H1 (cell line): Measurements from ENCODE around the gene ACVR2B. TPM values are rescaled to one million over a fixed set of nuclear protein-coding genes. Genes with fewer than 3 reads are reported as not detected.

Source experiments
- CTCF ChIA-PET: fragments of 300-600 bp; sonication (Branson Sonifier 250); formaldehyde crosslinking; loops from one replicate; lab custom pipeline; 2021; ENCODE audit not compliant: partially characterized antibody; lab: Charles Lee
- POLR2A ChIA-PET: fragments of 300-600 bp; sonication (Branson Sonifier 250); formaldehyde crosslinking; loops from one replicate; lab custom pipeline; 2021; ENCODE audit warnings: inconsistent platforms; ENCODE audit not compliant: partially characterized antibody; lab: Charles Lee
- DNase-seq, 2 experiments: peaks; one replicate each; pipeline versions ENCODE4 v3.0.0 to v3.0.0-alpha.2; 2010 to 2022; ENCODE audit warnings: low spot score in 2 of 2, low read depth in 1 of 2, mixed read lengths in 1 of 2
- FAIRE-seq: peaks from 2 replicates; lab custom pipeline; 2011; peaks lifted over from hg19 to GRCh38; lab: Jason Lieb, UNC
- H2AFZ ChIP-seq: 2 replicates; pipeline ENCODE4 v1.8.1; 2012; ENCODE audit warnings: low read length, inconsistent platforms
- H2AK5ac ChIP-seq: 2 replicates; pipeline ENCODE4 v1.6.1; 2013; ENCODE audit warnings: low read depth, low read length
- H2BK120ac ChIP-seq: replicated peaks from 2 replicates; pipeline ENCODE3; 2013; ENCODE audit warnings: low read depth, low read length, inconsistent platforms
- H2BK12ac ChIP-seq: 2 replicates; pipeline ENCODE4 v1.6.1; 2013; ENCODE audit warnings: low read depth, low read length
- H2BK15ac ChIP-seq: 2 replicates; pipeline ENCODE4 v1.6.1; 2013; ENCODE audit warnings: low read length
- H2BK20ac ChIP-seq: 2 replicates; pipeline ENCODE4 v1.6.1; 2013; ENCODE audit warnings: low read length
- H2BK5ac ChIP-seq: 2 replicates; pipeline ENCODE4 v1.6.1; 2013; ENCODE audit warnings: low read depth, low read length
- H3K14ac ChIP-seq: 2 replicates; pipeline ENCODE4 v1.6.1; 2013; ENCODE audit warnings: inconsistent platforms; ENCODE audit not compliant: insufficient read length
- H3K18ac ChIP-seq: 2 replicates; pipeline ENCODE4 v1.6.1; 2013; ENCODE audit warnings: low read length; ENCODE audit errors: extremely low read depth
- H3K23ac ChIP-seq: 2 replicates; pipeline ENCODE4 v1.6.1; 2013; ENCODE audit warnings: inconsistent platforms; ENCODE audit not compliant: insufficient read length
- H3K23me2 ChIP-seq: 2 replicates; pipeline ENCODE4 v1.6.1; 2013; ENCODE audit warnings: low read depth, low read length
- H3K27ac ChIP-seq: 2 replicates; pipeline ENCODE4 v1.6.1; 2011; ENCODE audit warnings: low read depth, low read length, inconsistent platforms
- H3K27me3 ChIP-seq, 4 experiments: replicated peaks in 1 of 4; 1 replicate in 1 of 4; 2 replicates in 3 of 4; pipeline versions ENCODE4 v1.6.1 to v1.8.1; 2011 to 2013; ENCODE audit warnings: low read length in 3 of 4, mild to moderate bottlenecking in 3 of 4, inconsistent platforms in 2 of 4, mixed read lengths in 2 of 4, moderate library complexity in 1 of 4; ENCODE audit not compliant: control insufficient read depth in 3 of 4, insufficient read depth in 3 of 4; ENCODE audit errors: extremely low read depth in 1 of 4
- H3K36me3 ChIP-seq, 4 experiments: 2 replicates each; pipeline versions ENCODE4 v1.6.1 to v1.8.1; 2011 to 2013; ENCODE audit warnings: mild to moderate bottlenecking in 4 of 4, low read length in 3 of 4, moderate library complexity in 2 of 4, control low read depth in 1 of 4, inconsistent platforms in 1 of 4; ENCODE audit not compliant: insufficient read depth in 4 of 4, control insufficient read depth in 2 of 4
- H3K4ac ChIP-seq: replicated peaks from 2 replicates; pipeline ENCODE3; 2013; ENCODE audit warnings: low read length, low read depth, mixed read lengths, inconsistent platforms; ENCODE audit not compliant: insufficient read length
- H3K4me1 ChIP-seq, 4 experiments: replicated peaks in 1 of 4; 1 replicate in 1 of 4; 2 replicates in 3 of 4; pipeline versions ENCODE4 v1.6.1 to v1.8.1; 2011 to 2013; ENCODE audit warnings: low read length in 3 of 4, inconsistent platforms in 2 of 4, mixed read lengths in 1 of 4; ENCODE audit not compliant: insufficient read depth in 4 of 4, control insufficient read depth in 3 of 4
- H3K4me2 ChIP-seq, 2 experiments: 2 replicates each; pipeline versions ENCODE4 v1.6.1 to v1.8.1; 2011 to 2013; ENCODE audit warnings: low read depth in 2 of 2, low read length in 2 of 2, control low read depth in 1 of 2, inconsistent platforms in 1 of 2, mild to moderate bottlenecking in 1 of 2; ENCODE audit not compliant: insufficient read depth in 1 of 2
- H3K4me3 ChIP-seq, 4 experiments: fragments of 200-600, 300-600 bp in 1 of 4; sonication (generic), shearing (Covaris generic), sonication (Bioruptor Twin) in 1 of 4; 2 replicates each; pipeline versions ENCODE4 v1.5.1 to v1.8.1; 2011 to 2016; ENCODE audit warnings: low read length in 4 of 4, low read depth in 3 of 4, control low read depth in 2 of 4, inconsistent platforms in 2 of 4, mild to moderate bottlenecking in 2 of 4, mixed read lengths in 1 of 4, moderate library complexity in 1 of 4; ENCODE audit not compliant: insufficient read depth in 2 of 4; ENCODE audit errors: extremely low read depth in 1 of 4
- H3K56ac ChIP-seq: replicated peaks from 2 replicates; pipeline ENCODE3; 2013; ENCODE audit warnings: low read depth, mild to moderate bottlenecking, mixed read lengths, low read length, inconsistent platforms; ENCODE audit not compliant: insufficient read length
- H3K79me1 ChIP-seq: 2 replicates; pipeline ENCODE4 v1.6.1; 2013; ENCODE audit warnings: low read depth, low read length, control low read depth
- H3K79me2 ChIP-seq, 2 experiments: 2 replicates each; pipeline versions ENCODE4 v1.6.1 to v1.8.1; 2012 to 2013; ENCODE audit warnings: low read length in 2 of 2, mild to moderate bottlenecking in 2 of 2, inconsistent platforms in 1 of 2; ENCODE audit not compliant: insufficient read depth in 2 of 2, control insufficient read depth in 1 of 2
- H3K9ac ChIP-seq, 4 experiments: replicated peaks in 1 of 4; 1 replicate in 1 of 4; 2 replicates in 3 of 4; pipeline versions ENCODE4 v1.6.1 to v1.8.1; 2011 to 2013; ENCODE audit warnings: low read depth in 3 of 4, low read length in 3 of 4, control low read depth in 2 of 4, mild to moderate bottlenecking in 2 of 4, moderate library complexity in 2 of 4, inconsistent platforms in 1 of 4; ENCODE audit errors: extremely low read depth in 1 of 4
- H3K9me3 ChIP-seq, 2 experiments: 2 replicates each; pipeline versions ENCODE4 v1.6.1 to v1.8.1; 2012 to 2013; ENCODE audit warnings: mild to moderate bottlenecking in 2 of 2, moderate library complexity in 2 of 2, control low read depth in 1 of 2, inconsistent platforms in 1 of 2, low read depth in 1 of 2, low read length in 1 of 2, mixed read lengths in 1 of 2; ENCODE audit not compliant: insufficient read depth in 2 of 2
- H4K20me1 ChIP-seq, 2 experiments: replicated peaks in 1 of 2; 2 replicates each; pipeline versions ENCODE3 to v1.8.1; 2011 to 2013; ENCODE audit warnings: inconsistent platforms in 2 of 2, low read length in 2 of 2, mild to moderate bottlenecking in 1 of 2; ENCODE audit not compliant: insufficient read depth in 2 of 2, control insufficient read depth in 1 of 2
- H4K5ac ChIP-seq: 2 replicates; pipeline ENCODE4 v1.6.1; 2013; ENCODE audit warnings: low read length, low read depth, mixed read lengths, inconsistent platforms; ENCODE audit not compliant: insufficient read length
- H4K8ac ChIP-seq: 2 replicates; pipeline ENCODE4 v1.8.0; 2013; ENCODE audit warnings: mild to moderate bottlenecking, moderate library complexity, low read length, inconsistent platforms; ENCODE audit not compliant: insufficient read depth; ENCODE audit errors: extremely low read depth
- H4K91ac ChIP-seq: replicated peaks from 2 replicates; pipeline ENCODE3; 2013; ENCODE audit warnings: low read length, mixed read lengths, inconsistent platforms; ENCODE audit not compliant: insufficient read length
- BACH1 ChIP-seq: IDR thresholded peaks from 2 replicates; pipeline ENCODE4 v1.6.1; 2012; ENCODE audit warnings: low read length, improper control_type of control experiment
- CBX8 ChIP-seq: fragments of 300-800, 300-1000 bp; sonication (generic); IDR thresholded peaks from 2 replicates; pipeline ENCODE4 v1.7.1; 2016; ENCODE audit warnings: low read depth, low read length, borderline replicate concordance
- HDAC2 ChIP-seq, 2 experiments: fragments of 300-600 bp in 1 of 2; sonication (generic) in 1 of 2; IDR thresholded peaks; 2 replicates each; pipeline ENCODE4 v1.6.1; 2011 to 2012; ENCODE audit warnings: low read depth in 2 of 2, low read length in 2 of 2, mild to moderate bottlenecking in 2 of 2, moderate library complexity in 2 of 2, borderline replicate concordance in 1 of 2, inconsistent platforms in 1 of 2
- KDM4A ChIP-seq: IDR thresholded peaks from one replicate; pipeline ENCODE4 v1.7.1; 2012; ENCODE audit warnings: low read depth, mild to moderate bottlenecking, moderate library complexity, low read length, inconsistent platforms; ENCODE audit not compliant: severe bottlenecking
- KDM5A ChIP-seq: fragments of 200-600 bp; IDR thresholded peaks from 2 replicates; pipeline ENCODE4 v1.7.1; 2012; ENCODE audit warnings: mild to moderate bottlenecking, low read length, inconsistent platforms, mixed read lengths
- RFX5 ChIP-seq: IDR thresholded peaks from 2 replicates; pipeline ENCODE4 v1.6.1; 2011; ENCODE audit warnings: low read depth, low read length, improper control_type of control experiment, borderline replicate concordance
- RNF2 ChIP-seq: fragments of 200-900, 300-1000 bp; sonication (generic); IDR thresholded peaks from 2 replicates; pipeline ENCODE4 v1.7.1; 2016; ENCODE audit warnings: borderline replicate concordance, low read depth, mild to moderate bottlenecking, antibody characterized with exemption, low read length; ENCODE audit not compliant: poor library complexity, severe bottlenecking; ENCODE audit errors: missing control alignments
- SUZ12 ChIP-seq: fragments of 200-600 bp; sonication (generic); IDR thresholded peaks from 2 replicates; pipeline ENCODE4 v1.6.1; 2012; ENCODE audit warnings: mild to moderate bottlenecking, inconsistent platforms, low read length, moderate library complexity, mixed read lengths
- TBP ChIP-seq: IDR thresholded peaks from 2 replicates; pipeline ENCODE4 v1.6.1; 2011; ENCODE audit warnings: low read depth, low read length, improper control_type of control experiment
- WGBS, 2 experiments: shearing (Covaris generic) in 1 of 2; methylation state at CpG; one replicate each; pipeline versions ENCODE4 v1.1.6 to v1.1.7; 2013 to 2015; ENCODE audit warnings: low lambda C conversion rate in 2 of 2, mixed read lengths in 2 of 2, inconsistent platforms in 1 of 2, low coverage in 1 of 2, missing lambda C conversion rate in 1 of 2; ENCODE audit not compliant: insufficient replicate concordance in 2 of 2, insufficient coverage in 1 of 2, insufficient read length in 1 of 2; ENCODE audit errors: extremely low coverage in 1 of 2, missing lambda C conversion rate in 1 of 2; 5-methylcytosine and 5-hydroxymethylcytosine counted together
- polyA plus RNA-seq, 7 experiments: library from polyadenylated mRNA; depleted of rRNA in 3 of 7; stranded (reverse) in 5 of 7; unstranded in 2 of 7; fragments of >200 nt in 5 of 7; fragments of 200-250 nt in 2 of 7; gene quantifications; 1 replicate in 5 of 7; 2 replicates in 1 of 7; 4 replicates in 1 of 7; pipeline versions ENCODE4 v1.2.1 to v1.2.3, GENCODE V29; 2011 to 2013; ENCODE audit warnings: missing spikeins in 2 of 7, mixed read lengths in 2 of 7
- total RNA-seq: library from RNA; stranded (reverse); fragmentation: NEBNext Ultra II Directional; extraction: Animal tissue kit (Norgen Biotek cat#: 25700); gene quantifications from 2 replicates; pipeline ENCODE4 v1.2.1, GENCODE V29; 2021

Gene ACVR2B
- total and polyA plus RNA-seq, 2 of the 8 experiments (the other 6 are each of a cell fraction or from before 2014, with no cell fraction given), result 24.7 to 109 TPM

GRCh38 chr3:38477057-38477820 lies 23.5 kb downstream of the ACVR2B start:
- Histone ChIP-seq H3K27ac (no peak overlapping the region), H2BK15ac (no peak overlapping the region), H2BK5ac (peak overlapping the region; percentile 24; the same call in 1 of the 2 replicates), H3K4ac (no peak overlapping the region), H3K9me3 (no peaks in the 10 kb centered on the region), H3K9ac (no peak overlapping the region), H3K4me3 (no peak overlapping the region), H2BK20ac (no peak overlapping the region), H3K18ac (no peak overlapping the region), H3K23me2 (no peaks in the 10 kb centered on the region; the same call in 1 of the 2 replicates), H3K23ac (no peak overlapping the region), H3K36me3 (peaks cover 20 to 36% (median 28%) of the 10 kb centered on the region in 4 experiments), H4K5ac (no peak overlapping the region), H3K4me1 (peaks cover 0 to 4% (median 2%) of the 10 kb centered on the region in 4 experiments; a peak in 4 of 7 replicates), H2AFZ (no peak overlapping the region), H3K79me2 (peaks cover 11 to 56% of the 10 kb centered on the region in 2 experiments), H4K8ac (no peak overlapping the region), H2AK5ac (no peak overlapping the region), H3K14ac (no peak overlapping the region), H3K79me1 (peaks cover 43% of the 10 kb centered on the region), H4K91ac (no peak overlapping the region), H3K56ac (no peak overlapping the region), H2BK120ac (no peak overlapping the region), H4K20me1 (peaks cover 20 to 39% of the 10 kb centered on the region in 2 experiments), H3K27me3 (no peaks in the 10 kb centered on the region), H3K4me2 (no peak overlapping the region), H2BK12ac (no peak overlapping the region)
- WGBS, 2 experiments, result 84% methylated on average over 21 of the region's 21 CpGs; no CpG with 5 or more reads in 1 of the 2 experiments
- FAIRE-seq (no peak), DNase-seq (no peak)
- TF ChIP-seq RNF2 (no peak), RFX5 (no peak), TBP (no peak), BACH1 (no peak), HDAC2 (IDR thresholded peaks at IDR 0.05; ENCODE audit: borderline replicate concordance in 1 of 2, low read depth in 2 of 2, low read length in 2 of 2) (no peak), SUZ12 (no peak), KDM5A (no peak), KDM4A (no peak), CBX8 (no peak)
- CTCF ChIA-PET, result interaction anchor here (1.2 kb wide), 1 partner anchor 13 kb away, joined by 3 read pairs; no protein-coding TSS in a partner anchor
- POLR2A ChIA-PET, result no interaction called here
